Liver (tissue), 2 donors: Measurements from ENCODE around the gene SH2D2A.

Source experiments
- YY1 ChIP-seq: IDR thresholded peaks from 2 replicates; pipeline ENCODE4 v1.6.1; 2016; ENCODE audit warnings: antibody characterized with exemption, mild to moderate bottlenecking
- ZBTB33 ChIP-seq: IDR thresholded peaks from 2 replicates; pipeline ENCODE4 v1.6.1; 2016; ENCODE audit warnings: antibody characterized with exemption
- TF ChIP-seq, protein P1 (sequence below): fragments of 150-350 bp; IDR thresholded peaks from 2 replicates; pipeline ENCODE4 v1.5.1; 2017; ENCODE audit warnings: improper control_type of control experiment, low read depth, low read length; ENCODE audit not compliant: missing input control
- donor health status: healthy.

GRCh38 chr1:156838972-156839371 is 22.3 kb upstream of the SH2D2A start:
- TF ChIP-seq YY1 (no peak), ZBTB33 (no peak)
- TF ChIP-seq, protein P1, sequence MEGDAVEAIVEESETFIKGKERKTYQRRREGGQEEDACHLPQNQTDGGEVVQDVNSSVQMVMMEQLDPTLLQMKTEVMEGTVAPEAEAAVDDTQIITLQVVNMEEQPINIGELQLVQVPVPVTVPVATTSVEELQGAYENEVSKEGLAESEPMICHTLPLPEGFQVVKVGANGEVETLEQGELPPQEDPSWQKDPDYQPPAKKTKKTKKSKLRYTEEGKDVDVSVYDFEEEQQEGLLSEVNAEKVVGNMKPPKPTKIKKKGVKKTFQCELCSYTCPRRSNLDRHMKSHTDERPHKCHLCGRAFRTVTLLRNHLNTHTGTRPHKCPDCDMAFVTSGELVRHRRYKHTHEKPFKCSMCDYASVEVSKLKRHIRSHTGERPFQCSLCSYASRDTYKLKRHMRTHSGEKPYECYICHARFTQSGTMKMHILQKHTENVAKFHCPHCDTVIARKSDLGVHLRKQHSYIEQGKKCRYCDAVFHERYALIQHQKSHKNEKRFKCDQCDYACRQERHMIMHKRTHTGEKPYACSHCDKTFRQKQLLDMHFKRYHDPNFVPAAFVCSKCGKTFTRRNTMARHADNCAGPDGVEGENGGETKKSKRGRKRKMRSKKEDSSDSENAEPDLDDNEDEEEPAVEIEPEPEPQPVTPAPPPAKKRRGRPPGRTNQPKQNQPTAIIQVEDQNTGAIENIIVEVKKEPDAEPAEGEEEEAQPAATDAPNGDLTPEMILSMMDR = peak; percentile 87
